ENCODE results near the gene MAGEB2. TPM values are rescaled to one million over a fixed set of nuclear protein-coding genes. Genes with fewer than 3 reads are reported as not detected.

MAGEB2 gene
- total RNA-seq, 1 donor from 2014 or later = not detected

DNA sequence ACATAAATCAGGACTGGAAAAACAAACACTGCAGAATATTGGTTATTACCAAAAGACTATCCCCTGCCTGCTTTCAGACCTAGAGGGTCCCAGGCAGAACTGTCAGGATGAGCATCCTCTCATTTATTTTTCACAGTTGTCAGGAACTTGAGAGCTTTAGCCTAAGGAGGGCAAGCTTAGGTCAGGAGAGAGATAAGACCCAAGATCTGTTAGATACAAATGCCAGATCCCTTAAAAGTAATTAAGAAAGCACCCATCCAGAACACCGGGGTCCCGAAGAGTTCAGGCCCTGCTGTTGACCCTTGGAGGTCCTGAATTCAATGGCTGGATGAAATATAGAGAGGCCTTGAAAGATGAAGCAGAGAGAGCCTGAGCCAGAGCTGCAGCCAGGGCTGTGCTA, 9.2 kb downstream of the MAGEB2 start:
- no peak overlapping the region for H3K27ac ChIP-seq
- intact Hi-C loops (cut with DNase I) = no loop called here
- TF ChIP-seq POLR2AphosphoS5 (IDR thresholded peaks at IDR 0.05; ENCODE audit: insufficient read depth in 1 of 2, low read depth in 1 of 2) (no peak), POLR2A (IDR thresholded peaks at IDR 0.05) (no peak)
- TF ChIP-seq, protein P1, sequence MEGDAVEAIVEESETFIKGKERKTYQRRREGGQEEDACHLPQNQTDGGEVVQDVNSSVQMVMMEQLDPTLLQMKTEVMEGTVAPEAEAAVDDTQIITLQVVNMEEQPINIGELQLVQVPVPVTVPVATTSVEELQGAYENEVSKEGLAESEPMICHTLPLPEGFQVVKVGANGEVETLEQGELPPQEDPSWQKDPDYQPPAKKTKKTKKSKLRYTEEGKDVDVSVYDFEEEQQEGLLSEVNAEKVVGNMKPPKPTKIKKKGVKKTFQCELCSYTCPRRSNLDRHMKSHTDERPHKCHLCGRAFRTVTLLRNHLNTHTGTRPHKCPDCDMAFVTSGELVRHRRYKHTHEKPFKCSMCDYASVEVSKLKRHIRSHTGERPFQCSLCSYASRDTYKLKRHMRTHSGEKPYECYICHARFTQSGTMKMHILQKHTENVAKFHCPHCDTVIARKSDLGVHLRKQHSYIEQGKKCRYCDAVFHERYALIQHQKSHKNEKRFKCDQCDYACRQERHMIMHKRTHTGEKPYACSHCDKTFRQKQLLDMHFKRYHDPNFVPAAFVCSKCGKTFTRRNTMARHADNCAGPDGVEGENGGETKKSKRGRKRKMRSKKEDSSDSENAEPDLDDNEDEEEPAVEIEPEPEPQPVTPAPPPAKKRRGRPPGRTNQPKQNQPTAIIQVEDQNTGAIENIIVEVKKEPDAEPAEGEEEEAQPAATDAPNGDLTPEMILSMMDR (IDR thresholded peaks at IDR 0.05) = no peak

DNA sequence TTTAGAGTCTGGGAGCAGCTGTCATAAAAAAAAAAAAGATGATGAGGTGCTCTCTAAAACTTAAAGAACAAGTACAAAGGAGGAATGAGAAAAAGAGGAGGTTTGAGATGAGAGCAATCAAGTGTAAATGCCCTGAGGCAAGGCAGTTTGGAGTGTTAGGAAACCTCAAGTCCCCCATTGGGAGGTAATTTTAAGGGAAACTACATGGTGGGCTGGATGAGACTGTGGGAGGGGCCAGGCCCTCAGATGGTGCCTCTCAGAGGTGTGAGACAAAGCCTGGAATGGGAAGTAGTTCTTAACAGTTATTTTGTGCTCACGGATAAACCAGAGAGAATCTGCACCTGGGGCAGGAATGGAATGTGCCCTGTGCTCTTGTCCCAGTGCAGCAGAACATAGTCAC, 13.2 kb downstream of the MAGEB2 start:
- no peak overlapping the region for H3K4me3 ChIP-seq
- no peaks in the 10 kb centered on the region for H3K9me3 ChIP-seq
- H3K27me3 ChIP-seq = no peaks in the 10 kb centered on the region
- TF ChIP-seq, protein P1 (IDR thresholded peaks at IDR 0.05) = no peak
- no peak for TF ChIP-seq POLR2A (IDR thresholded peaks at IDR 0.05)
- no peak for TF ChIP-seq POLR2AphosphoS5 (IDR thresholded peaks at IDR 0.05; ENCODE audit: insufficient read depth in 1 of 2, low read depth in 1 of 2)
- no peak overlapping the region for H3K27ac ChIP-seq
- H3K4me1 ChIP-seq = no peaks in the 10 kb centered on the region
- no peak for DNase-seq (ENCODE audit: extremely low spot score in 2 of 2)
- H3K36me3 ChIP-seq = no peaks in the 10 kb centered on the region
- intact Hi-C loops (cut with DNase I) = no loop called here

More for the DNA sequence above, 9.2 kb downstream of the MAGEB2 start:
- Histone ChIP-seq H3K9me3 (no peaks in the 10 kb centered on the region), H3K27me3 (no peaks in the 10 kb centered on the region), H3K4me3 (no peak overlapping the region), H3K36me3 (no peaks in the 10 kb centered on the region), H3K4me1 (no peaks in the 10 kb centered on the region)
- no peak for DNase-seq (ENCODE audit: extremely low spot score in 2 of 2)

GRCh38 chrX:30230395-30230794, 15.0 kb downstream of the MAGEB2 start, which contains the start of gene MAGEB3:
MAGEB3 (plus strand) TSS chrX:30230657; CDS start chrX:30235925, 5,268 bp downstream.
- no peak for DNase-seq (ENCODE audit: extremely low spot score in 2 of 2)
- H3K27me3 ChIP-seq = no peaks in the 10 kb centered on the region
- no peak within 1 kb of the TSS for H3K27ac ChIP-seq
- intact Hi-C loops (cut with DNase I) = no loop called here
- H3K4me1 ChIP-seq = no peaks in the 10 kb centered on the region
- H3K4me3 ChIP-seq = no peak within 1 kb of the TSS
- no peaks in the 10 kb centered on the region for H3K36me3 ChIP-seq
- TF ChIP-seq, protein P1 (IDR thresholded peaks at IDR 0.05) = no peak
- no peak for TF ChIP-seq POLR2AphosphoS5 (IDR thresholded peaks at IDR 0.05; ENCODE audit: insufficient read depth in 1 of 2, low read depth in 1 of 2)
- no peak for TF ChIP-seq POLR2A (IDR thresholded peaks at IDR 0.05)
- no peaks in the 10 kb centered on the region for H3K9me3 ChIP-seq

GRCh38 chrX:30241724-30242415, 26.5 kb downstream of the MAGEB2 start, which contains the start of gene MAGEB4:
MAGEB4 (plus strand) TSS chrX:30242000; CDS start chrX:30242136, 136 bp downstream.
- no peaks in the 10 kb centered on the region for H3K9me3 ChIP-seq
- H3K36me3 ChIP-seq = no peaks in the 10 kb centered on the region
- TF ChIP-seq POLR2A (IDR thresholded peaks at IDR 0.05) (no peak), POLR2AphosphoS5 (IDR thresholded peaks at IDR 0.05; ENCODE audit: insufficient read depth in 1 of 2, low read depth in 1 of 2) (no peak)
- TF ChIP-seq, protein P1 (IDR thresholded peaks at IDR 0.05) = no peak
- no peak within 1 kb of the TSS for H3K27ac ChIP-seq
- intact Hi-C loops (cut with DNase I) = no loop called here
- no peak within 1 kb of the TSS for H3K4me3 ChIP-seq
- no peaks in the 10 kb centered on the region for H3K4me1 ChIP-seq
- no peaks in the 10 kb centered on the region for H3K27me3 ChIP-seq
- no peak for DNase-seq (ENCODE audit: extremely low spot score in 2 of 2)

All from vagina (tissue), 2 donors.